Breast epithelium (tissue), 3 donors: ENCODE data around the gene GIPC3.

ENCODE experiments used
- CTCF ChIP-seq, 3 donors: fragments of 450-650 bp; IDR thresholded peaks; one replicate each; pipeline ENCODE4 v1.5.1; 2016 to 2017; ENCODE audit warnings: antibody characterized with exemption in 3 of 3, mild to moderate bottlenecking in 3 of 3, moderate library complexity in 3 of 3
- POLR2A ChIP-seq: fragments of 450-650 bp; IDR thresholded peaks from one replicate; pipeline ENCODE4 v1.6.1; 2016; ENCODE audit warnings: antibody characterized with exemption, mild to moderate bottlenecking, moderate library complexity
- POLR2AphosphoS5 ChIP-seq, 3 donors: sonication (generic); formaldehyde crosslinking; IDR thresholded peaks; one replicate each; pipeline ENCODE4 v1.6.1; 2017; ENCODE audit warnings: antibody characterized with exemption in 3 of 3

GRCh38 chr19:3537101-3537437 is 48.2 kb upstream of the GIPC3 start:
- TF ChIP-seq POLR2A: no peak
- no peak for TF ChIP-seq CTCF (IDR thresholded peaks at IDR 0.05)
- no peak for TF ChIP-seq POLR2AphosphoS5 (IDR thresholded peaks at IDR 0.05)
